GM15510 (cell line): ENCODE measurements around the gene FAM13A.

ENCODE experiments used
- POLR2A ChIP-seq: IDR thresholded peaks from 3 replicates; pipeline ENCODE4 v1.6.1; 2011; ENCODE audit warnings: borderline replicate concordance; ENCODE audit not compliant: insufficient read length; ENCODE audit errors: extremely low read depth

Gene FAM13A

GRCh38 chr4:88908003-88908402, 149.0 kb downstream of the FAM13A start:
- TF ChIP-seq POLR2A, result no peak

- no peak for TF ChIP-seq POLR2A
Measured at GRCh38 chr4:88907478-88907877, 149.5 kb downstream of the FAM13A start.

- no peak for TF ChIP-seq POLR2A
Measured at GRCh38 chr4:88900432-88900831, 156.6 kb downstream of the FAM13A start.

- TF ChIP-seq POLR2A, result no peak
Measured at GRCh38 chr4:88897752-88898151, 159.2 kb downstream of the FAM13A start.

- no peak for TF ChIP-seq POLR2A
Measured at GRCh38 chr4:88897180-88897579, 159.8 kb downstream of the FAM13A start.

GRCh38 chr4:88893961-88894360, 163.0 kb downstream of the FAM13A start:
- no peak for TF ChIP-seq POLR2A

GRCh38 chr4:88892646-88893045, 164.3 kb downstream of the FAM13A start:
- TF ChIP-seq POLR2A, result no peak

- TF ChIP-seq POLR2A, result no peak
Measured at GRCh38 chr4:88891636-88892035, 165.3 kb downstream of the FAM13A start.

GRCh38 chr4:88881227-88881569, 175.8 kb downstream of the FAM13A start:
- TF ChIP-seq POLR2A, result no peak

GRCh38 chr4:88880501-88881226, 176.3 kb downstream of the FAM13A start:
- no peak for TF ChIP-seq POLR2A

GRCh38 chr4:88879991-88880390, 177.0 kb downstream of the FAM13A start:
- TF ChIP-seq POLR2A, result no peak

GRCh38 chr4:88878642-88879041, 178.3 kb downstream of the FAM13A start:
- TF ChIP-seq POLR2A, result no peak

GRCh38 chr4:88870428-88870827, 186.6 kb downstream of the FAM13A start:
- no peak for TF ChIP-seq POLR2A

GRCh38 chr4:88868510-88868909, 188.5 kb downstream of the FAM13A start:
- TF ChIP-seq POLR2A, result no peak

- no peak for TF ChIP-seq POLR2A
Measured at GRCh38 chr4:88866862-88867550, 190.0 kb downstream of the FAM13A start.

- no peak for TF ChIP-seq POLR2A
Measured at GRCh38 chr4:88865466-88865865, 191.5 kb downstream of the FAM13A start.
